ENCODE results near the gene ZNF429.
"Not testable (repeated sequence)": the region's sequence is repeated elsewhere in the genome, so short reads cannot be mapped to it uniquely, and the experiment has no call there.

The ZNF429 gene

DNA sequence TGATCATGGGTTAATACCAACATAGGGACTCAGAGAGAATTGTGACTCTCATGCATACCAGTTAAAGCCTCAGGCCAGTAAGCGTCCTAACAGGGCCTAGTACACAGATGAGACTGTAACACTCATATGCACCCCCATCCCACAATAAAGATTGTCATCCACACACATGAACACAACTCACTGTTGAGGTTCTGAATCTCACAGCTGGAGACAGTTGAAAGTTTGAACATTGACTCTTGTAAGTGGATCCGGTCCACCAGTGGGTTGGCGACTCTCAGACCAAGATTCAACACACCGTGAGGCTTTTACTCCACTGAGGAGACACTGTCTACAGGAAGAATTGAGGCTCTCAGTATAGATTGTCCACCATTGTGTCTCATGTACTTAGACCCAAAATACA lies 88.1 kb downstream of the ZNF429 start:
- DNase-seq = no peak

GRCh38 chr19:21593934-21594820 lies 88.8 kb downstream of the ZNF429 start:
- peak in 1 of 2 donors; percentile 34 for DNase-seq

- no peak for DNase-seq
Observed at GRCh38 chr19:21595185-21595584, 89.8 kb downstream of the ZNF429 start.

DNA sequence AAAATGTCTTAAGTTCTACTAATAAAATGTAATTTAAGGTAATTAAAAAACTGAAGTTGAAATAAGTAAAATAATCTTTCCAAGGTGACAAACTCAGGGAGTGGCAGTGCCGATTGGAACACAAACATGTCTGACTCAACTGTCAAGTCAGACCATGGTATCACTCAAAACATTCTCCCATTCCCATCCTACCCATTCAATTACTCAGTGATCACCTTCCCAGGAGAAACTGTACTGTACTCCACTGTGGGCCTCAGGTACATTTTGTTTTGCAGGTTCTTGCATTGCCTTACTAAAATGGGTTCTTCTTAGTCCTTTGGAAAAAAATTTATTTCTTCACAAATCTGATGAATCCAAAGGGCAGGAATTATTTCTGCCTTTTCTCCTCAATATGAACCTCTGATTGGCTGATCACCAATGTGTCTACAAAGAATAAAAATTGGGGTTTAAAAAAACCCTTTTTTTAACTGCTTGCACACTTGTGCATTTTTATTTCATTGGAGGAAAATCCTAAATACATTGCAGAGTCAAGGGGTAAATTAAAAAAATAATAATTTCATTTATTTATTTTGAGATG lies 96.8 kb downstream of the ZNF429 start:
- no peak for DNase-seq

- DNase-seq = not testable (repeated sequence)
Observed at GRCh38 chr19:21602659-21603430, 97.4 kb downstream of the ZNF429 start.

- no peak for DNase-seq
Observed at GRCh38 chr19:21603431-21604231, 98.2 kb downstream of the ZNF429 start.

DNA sequence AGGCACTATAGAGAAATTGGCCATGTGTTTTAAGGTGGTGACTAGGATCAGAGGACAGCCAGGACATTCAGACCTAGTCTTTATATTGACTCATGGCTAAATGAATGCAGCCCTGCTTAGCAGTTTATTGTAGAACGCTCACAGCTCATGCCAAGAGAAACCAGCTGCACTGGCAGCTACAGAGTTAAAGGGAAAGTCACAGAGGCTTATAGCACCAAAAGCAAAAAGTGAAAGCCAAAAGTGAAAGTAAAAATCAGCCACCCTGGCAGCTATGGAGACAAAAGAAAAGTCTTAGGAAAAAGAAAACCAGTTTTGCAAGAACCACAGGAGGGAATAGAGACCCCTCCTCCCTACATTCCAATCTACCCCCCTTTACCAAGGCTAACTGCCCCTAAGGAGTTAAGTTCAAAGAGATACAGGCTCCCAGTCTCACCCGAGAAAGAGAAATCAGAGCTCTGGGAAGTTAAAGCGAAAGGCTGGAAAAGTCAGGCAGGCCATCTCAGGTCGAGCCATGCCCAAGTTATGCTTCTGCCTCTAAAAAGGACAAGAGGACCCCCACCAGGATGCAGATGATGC lies 99.0 kb downstream of the ZNF429 start:
- peak in 1 of 2 donors; percentile 35 for DNase-seq
